HUES64 (cell line): ENCODE measurements around the gene MAP3K9.
A peak's percentile ranks its signal among the peaks of the same experiment; 100 is the strongest.

ENCODE experiments used
- H3K27ac ChIP-seq: 2 replicates; pipeline ENCODE4 v1.7.0; 2013; ENCODE audit warnings: low read depth, low read length, inconsistent platforms
- H3K27me3 ChIP-seq: 2 replicates; pipeline ENCODE4 v1.6.1; 2013; ENCODE audit warnings: mild to moderate bottlenecking, low read length; ENCODE audit not compliant: insufficient read depth
- H3K36me3 ChIP-seq: 2 replicates; pipeline ENCODE4 v1.6.1; 2013; ENCODE audit warnings: mild to moderate bottlenecking, low read length; ENCODE audit not compliant: insufficient read depth
- H3K4me1 ChIP-seq: 2 replicates; pipeline ENCODE4 v1.6.1; 2013; ENCODE audit warnings: mild to moderate bottlenecking, low read length, moderate library complexity; ENCODE audit not compliant: insufficient read depth
- H3K4me3 ChIP-seq: 2 replicates; pipeline ENCODE4 v1.5.1; 2013; ENCODE audit warnings: mild to moderate bottlenecking, low read length, moderate library complexity
- H3K9ac ChIP-seq: 2 replicates; pipeline ENCODE4 v1.6.1; 2013; ENCODE audit warnings: mild to moderate bottlenecking, low read depth, low read length
- H3K9me3 ChIP-seq: 2 replicates; pipeline ENCODE4 v1.6.1; 2013; ENCODE audit warnings: low read depth, low read length; ENCODE audit not compliant: insufficient read depth
- WGBS: fragments of 150-250, 120-280 bp; methylation state at CpG from one replicate; pipeline ENCODE4 v1.1.7; 2013; ENCODE audit warnings: missing lambda C conversion rate; 5-methylcytosine and 5-hydroxymethylcytosine counted together

Gene MAP3K9

GRCh38 chr14:70722418-70722817 is 86.9 kb downstream of the MAP3K9 start:
- no peaks in the 10 kb centered on the region for H3K27me3 ChIP-seq
- H3K27ac ChIP-seq: no peak overlapping the region
- H3K9me3 ChIP-seq: no peaks in the 10 kb centered on the region
- H3K4me1 ChIP-seq: no peaks in the 10 kb centered on the region
- H3K4me3 ChIP-seq: no peak overlapping the region
- H3K9ac ChIP-seq: no peak overlapping the region
- WGBS: 92% methylated on average over 3 of the region's 3 CpGs
- no peaks in the 10 kb centered on the region; the same call in 1 of the 2 replicates for H3K36me3 ChIP-seq

- Histone ChIP-seq H3K4me1 (0 out of 2 replicates have a peak, but pooled peaks cover 3% of the 10 kb centered on the region), H3K27ac (no peak overlapping the region), H3K9ac (no peak overlapping the region), H3K9me3 (no peaks in the 10 kb centered on the region), H3K4me3 (no peak overlapping the region), H3K36me3 (no peaks in the 10 kb centered on the region; the same call in 1 of the 2 replicates), H3K27me3 (no peaks in the 10 kb centered on the region)
- 83% methylated on average over 2 of the region's 2 CpGs for WGBS
Observed at GRCh38 chr14:70721542-70721941, 87.8 kb downstream of the MAP3K9 start.

- Histone ChIP-seq H3K9ac (no peak overlapping the region), H3K27me3 (no peaks in the 10 kb centered on the region), H3K27ac (no peak overlapping the region), H3K9me3 (no peaks in the 10 kb centered on the region), H3K4me1 (peaks cover 9% of the 10 kb centered on the region), H3K4me3 (no peak overlapping the region), H3K36me3 (no peaks in the 10 kb centered on the region)
- WGBS: 93% methylated on average over 8 of the region's 8 CpGs
Observed at GRCh38 chr14:70718383-70719118, 90.8 kb downstream of the MAP3K9 start.

- no peaks in the 10 kb centered on the region for H3K9me3 ChIP-seq
- 83% methylated on average over 1 of the region's 1 CpG for WGBS
- H3K27me3 ChIP-seq: no peaks in the 10 kb centered on the region
- H3K4me1 ChIP-seq: peaks cover 17% of the 10 kb centered on the region
- no peak overlapping the region for H3K9ac ChIP-seq
- H3K4me3 ChIP-seq: no peak overlapping the region
- H3K27ac ChIP-seq: no peak overlapping the region
- H3K36me3 ChIP-seq: no peaks in the 10 kb centered on the region
Observed at GRCh38 chr14:70716958-70717357, 92.4 kb downstream of the MAP3K9 start.

DNA sequence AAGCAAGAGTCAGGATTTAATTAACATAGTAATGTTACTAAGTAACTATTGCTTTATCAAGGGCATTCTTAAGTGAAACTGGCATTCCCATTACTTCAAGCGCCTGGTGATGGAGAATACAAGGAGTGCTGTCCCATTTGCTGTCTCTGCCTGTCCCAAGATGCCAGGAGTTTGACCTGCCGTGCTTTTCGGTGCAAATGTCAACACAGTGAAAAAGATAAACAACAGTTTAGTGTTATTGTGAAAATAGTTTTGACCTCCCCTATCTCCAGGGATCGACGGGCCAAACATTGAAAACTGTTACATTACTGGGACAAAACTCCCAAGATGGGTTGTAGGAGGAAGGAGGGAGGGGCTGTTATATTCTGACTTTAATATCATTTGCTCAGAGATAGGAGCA is 92.8 kb downstream of the MAP3K9 start:
- no peak overlapping the region for H3K27ac ChIP-seq
- no peaks in the 10 kb centered on the region for H3K27me3 ChIP-seq
- WGBS: 90% methylated on average over 3 of the region's 5 CpGs
- no peak overlapping the region for H3K9ac ChIP-seq
- no peaks in the 10 kb centered on the region for H3K36me3 ChIP-seq
- peaks cover 17% of the 10 kb centered on the region for H3K4me1 ChIP-seq
- no peak overlapping the region for H3K4me3 ChIP-seq
- H3K9me3 ChIP-seq: no peaks in the 10 kb centered on the region

DNA sequence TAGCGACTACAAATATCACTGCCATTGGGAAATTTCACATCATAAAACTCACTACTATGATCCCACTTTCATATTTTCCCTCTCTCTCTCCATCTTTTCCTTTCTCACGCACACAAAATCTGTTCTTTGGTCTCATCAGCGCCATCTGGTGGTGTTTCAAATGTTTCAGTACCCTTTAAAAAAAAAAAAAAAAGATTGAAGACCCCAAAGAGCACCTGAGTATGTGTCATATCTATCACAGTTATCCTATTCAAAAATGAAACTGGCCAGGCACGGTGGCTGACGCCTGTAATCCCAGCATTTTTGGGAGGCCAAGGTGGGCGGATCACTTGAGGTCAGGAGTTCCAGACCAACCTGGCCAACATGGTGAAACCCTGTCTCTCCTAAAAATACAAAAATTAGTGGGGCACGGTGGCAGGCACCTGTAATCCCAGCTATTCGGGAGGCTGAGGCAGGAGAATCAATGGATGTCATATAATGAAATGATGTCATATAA is 95.2 kb downstream of the MAP3K9 start:
- Histone ChIP-seq H3K36me3 (no peaks in the 10 kb centered on the region), H3K4me3 (no peak overlapping the region), H3K9me3 (no peaks in the 10 kb centered on the region), H3K27me3 (no peaks in the 10 kb centered on the region), H3K9ac (no peak overlapping the region), H3K27ac (no peak overlapping the region), H3K4me1 (peaks cover 30% of the 10 kb centered on the region)
- WGBS: 25% methylated on average over 8 of the region's 8 CpGs

DNA sequence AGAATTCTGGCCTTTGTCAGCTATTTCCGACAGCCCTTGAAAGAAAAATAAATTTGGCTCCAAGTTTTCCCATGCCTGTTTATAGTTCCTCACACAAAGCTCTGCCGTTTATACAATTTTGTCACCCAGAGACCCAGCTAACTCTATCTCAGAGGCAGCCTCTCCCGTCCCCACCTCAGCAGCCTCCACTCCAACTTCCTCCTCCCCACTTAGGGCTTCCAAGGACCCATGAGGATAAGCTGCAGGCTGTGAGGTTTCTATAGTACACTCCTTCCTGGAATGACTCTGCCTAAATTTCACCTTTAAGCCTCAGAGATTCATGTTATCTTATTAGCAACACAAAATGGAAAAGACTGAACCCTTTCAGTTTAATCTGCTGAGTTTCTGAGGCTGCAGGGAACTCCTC is 95.8 kb downstream of the MAP3K9 start:
- H3K9ac ChIP-seq: no peak overlapping the region
- 73% methylated on average over 3 of the region's 3 CpGs for WGBS
- no peaks in the 10 kb centered on the region for H3K27me3 ChIP-seq
- H3K9me3 ChIP-seq: no peaks in the 10 kb centered on the region
- no peak overlapping the region for H3K4me3 ChIP-seq
- peak overlapping the region; percentile 27; the same call in 1 of the 2 replicates for H3K27ac ChIP-seq
- H3K36me3 ChIP-seq: no peaks in the 10 kb centered on the region
- peaks cover 33% of the 10 kb centered on the region for H3K4me1 ChIP-seq

GRCh38 chr14:70713096-70713495 is 96.2 kb downstream of the MAP3K9 start:
- Histone ChIP-seq H3K36me3 (no peaks in the 10 kb centered on the region), H3K9me3 (no peaks in the 10 kb centered on the region), H3K4me1 (peaks cover 37% of the 10 kb centered on the region), H3K27me3 (no peaks in the 10 kb centered on the region), H3K4me3 (no peak overlapping the region), H3K9ac (no peak overlapping the region), H3K27ac (peak overlapping the region; percentile 27; the same call in 1 of the 2 replicates)
- WGBS: 78% methylated on average over 4 of the region's 4 CpGs

- Histone ChIP-seq H3K4me1 (peaks cover 49% of the 10 kb centered on the region), H3K9me3 (no peaks in the 10 kb centered on the region), H3K9ac (no peak overlapping the region), H3K36me3 (no peaks in the 10 kb centered on the region), H3K27me3 (no peaks in the 10 kb centered on the region), H3K4me3 (no peak overlapping the region), H3K27ac (no peak overlapping the region)
- 98% methylated on average over 1 of the region's 1 CpG for WGBS
Observed at GRCh38 chr14:70711451-70711850, 97.9 kb downstream of the MAP3K9 start.

DNA sequence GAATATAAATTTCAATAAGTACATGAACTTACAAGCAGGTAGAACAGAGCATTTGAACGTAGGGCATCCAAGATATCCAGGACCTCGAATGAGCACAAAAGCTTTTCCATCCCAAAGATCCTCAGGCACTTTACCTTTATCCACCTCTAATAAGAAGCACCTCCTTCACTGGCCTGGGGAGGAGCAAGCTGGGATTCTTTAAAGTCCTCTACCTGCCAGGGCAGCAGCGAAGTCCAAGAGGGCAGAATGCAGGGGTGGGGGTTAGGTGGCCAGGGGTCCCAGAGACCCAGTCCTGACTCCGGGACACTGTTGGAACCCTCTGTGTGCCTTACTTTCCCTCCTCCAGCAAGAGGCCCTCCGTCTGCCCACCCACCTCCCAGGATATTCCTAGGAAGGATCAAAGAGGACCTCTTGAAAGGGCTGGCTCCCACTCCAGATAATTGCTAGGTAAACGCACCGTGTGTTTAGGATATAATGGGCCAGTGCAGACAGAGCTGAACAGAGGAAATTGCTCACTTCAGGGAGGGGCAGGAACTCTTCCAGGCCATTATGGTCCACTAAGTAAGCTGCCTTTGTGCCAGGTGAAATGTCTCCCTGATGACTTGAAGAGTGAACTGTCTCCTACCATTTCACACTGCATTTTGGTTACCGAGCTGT is 99.5 kb downstream of the MAP3K9 start:
- no peak overlapping the region for H3K4me3 ChIP-seq
- peak overlapping the region; percentile 61; the same call in 1 of the 2 replicates for H3K27ac ChIP-seq
- 80% methylated on average over 8 of the region's 8 CpGs for WGBS
- H3K9me3 ChIP-seq: no peaks in the 10 kb centered on the region
- H3K36me3 ChIP-seq: no peaks in the 10 kb centered on the region
- H3K27me3 ChIP-seq: no peaks in the 10 kb centered on the region
- H3K9ac ChIP-seq: 0 out of 2 replicates have a peak overlapping the region, but pooled peaks have one; percentile 58
- peaks cover 53% of the 10 kb centered on the region for H3K4me1 ChIP-seq
